Gastrocnemius medialis (tissue), 4 donors: Measurements from ENCODE around the gene RGL3. TPM values are rescaled to one million over a fixed set of nuclear protein-coding genes. Genes with fewer than 3 reads are reported as not detected.

Experiments
- ATAC-seq, 2 donors: fragments of 150-250 bp; one replicate each; pipeline ENCODE4 v1.9.1; 2016
- DNase-seq, 2 donors: peaks; one replicate each; pipeline ENCODE4 v3.0.0-alpha.2; 2019
- H3K27ac ChIP-seq, 4 donors: fragments of 200-600 bp; sonication (generic); 1 replicate in 1 of 4; 2 replicates in 3 of 4; pipeline ENCODE4 v1.5.1; 2016 to 2018; ENCODE audit warnings: mild to moderate bottlenecking in 2 of 4, moderate library complexity in 1 of 4
- H3K27me3 ChIP-seq, 3 donors: fragments of 200-600 bp; sonication (generic) in 2 of 3; 1 replicate in 1 of 3; 2 replicates in 2 of 3; pipeline versions ENCODE4 v1.5.1 to v1.6.0; 2016 to 2019; ENCODE audit warnings: mild to moderate bottlenecking in 1 of 3, moderate library complexity in 1 of 3
- H3K36me3 ChIP-seq, 2 donors: fragments of 200-600 bp; sonication (generic) in 1 of 2; one replicate each; pipeline ENCODE4 v1.5.1; 2017 to 2018
- H3K4me1 ChIP-seq, 2 donors: fragments of 200-600 bp; sonication (generic) in 1 of 2; one replicate each; pipeline ENCODE4 v1.5.1; 2016 to 2017; ENCODE audit warnings: mild to moderate bottlenecking in 2 of 2
- H3K4me3 ChIP-seq, 4 donors: fragments of 200-600 bp; sonication (generic) in 3 of 4; 1 replicate in 1 of 4; 2 replicates in 3 of 4; pipeline ENCODE4 v1.5.1; 2016 to 2019; ENCODE audit warnings: mild to moderate bottlenecking in 2 of 4
- H3K9me3 ChIP-seq, 3 donors: fragments of 200-600 bp; sonication (generic) in 2 of 3; 1 replicate in 1 of 3; 2 replicates in 2 of 3; pipeline ENCODE4 v1.5.1; 2016 to 2019
- POLR2A ChIP-seq, 2 donors: fragments of 450-650 bp; IDR thresholded peaks; one replicate each; pipeline ENCODE4 v1.6.1; 2017; ENCODE audit warnings: antibody characterized with exemption in 2 of 2, mild to moderate bottlenecking in 2 of 2, moderate library complexity in 2 of 2
- in situ Hi-C, 4 donors: fragments of 200-750 bp; cut with MboI; loops; one replicate each; pipeline versions ENCODE4 v1.15.0 to v1.8.0; 2017; ENCODE audit warnings: low sequenced_read_pairs in 4 of 4
- intact Hi-C: fragments of 100-400 bp; cut with DNase I; formaldehyde crosslinking; loops from one replicate; pipeline ENCODE4 v1.15.1; 2023; ENCODE audit warnings: low total_unique reads
- total RNA-seq, 4 donors: library from RNA; depleted of rRNA; stranded (reverse); fragments of >200 nt; gene quantifications; one replicate each; pipeline versions ENCODE4 v1.1.0 to v1.2.3, GENCODE V29; 2016
- TF ChIP-seq, protein P1 (sequence below), 5 experiments: fragments of 450-650 bp in 3 of 5; fragments of 200-600 bp in 2 of 5; sonication (generic) in 2 of 5; IDR thresholded peaks in 4 of 5; conservative IDR thresholded peaks in 1 of 5; 1 replicate in 4 of 5; 2 replicates in 1 of 5; pipeline ENCODE4 v1.5.1; 2016 to 2019; ENCODE audit warnings: antibody characterized with exemption in 5 of 5, mild to moderate bottlenecking in 3 of 5, moderate library complexity in 3 of 5

The RGL3 gene
- total RNA-seq, 4 donors from 2014 or later, result 0.33 to 7.0 (median 1.3) TPM

DNA sequence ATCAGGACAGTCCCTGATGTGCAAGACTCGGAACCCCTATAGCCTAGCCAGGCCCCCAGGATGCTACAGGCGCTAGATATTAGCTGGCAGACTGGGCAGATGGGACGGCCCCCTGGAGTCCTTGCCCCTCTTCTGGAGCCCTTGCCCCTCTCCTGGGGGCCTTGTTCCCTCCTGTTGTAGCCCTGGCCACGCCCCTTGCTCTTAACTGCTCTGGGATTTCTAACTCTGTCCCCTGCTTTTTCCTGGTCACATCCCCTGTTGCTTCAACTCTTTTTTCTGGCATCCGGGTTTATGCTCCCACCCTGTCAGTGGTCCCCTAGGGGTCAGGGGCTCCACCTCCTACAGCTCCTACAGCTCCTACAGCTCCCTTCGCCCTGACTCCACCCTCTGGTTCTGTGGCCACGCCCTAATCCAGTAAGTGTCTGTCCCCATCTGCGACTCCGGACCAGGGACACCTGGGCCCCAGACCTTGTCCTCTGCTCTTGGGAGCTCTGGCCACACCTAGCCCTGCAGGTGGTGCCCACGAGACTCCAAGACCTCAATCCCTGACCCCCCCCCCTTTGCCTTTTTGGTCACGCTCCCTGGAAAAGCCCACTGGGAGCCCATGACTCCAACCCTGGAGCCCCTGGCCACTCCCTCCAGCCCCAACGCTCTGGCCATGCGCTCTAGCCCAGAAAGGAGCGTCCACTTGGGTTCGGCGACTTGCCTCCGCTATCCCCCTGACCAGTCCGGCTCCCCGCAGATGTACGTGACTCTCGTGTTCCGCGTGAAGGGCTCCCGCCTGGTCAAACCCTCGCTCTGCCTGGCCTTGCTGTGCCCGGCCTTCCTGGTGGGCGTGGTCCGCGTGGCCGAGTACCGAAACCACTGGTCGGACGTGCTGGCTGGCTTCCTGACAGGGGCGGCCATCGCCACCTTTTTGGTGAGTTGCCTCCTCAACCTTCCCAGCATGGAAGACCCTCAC lies 57.1 kb downstream of the RGL3 start:
- Histone ChIP-seq H3K36me3 (peaks cover 0 to 36% of the 10 kb centered on the region in 2 donors), H3K27me3 (no peaks in the 10 kb centered on the region), H3K27ac (no peak overlapping the region), H3K9me3 (no peaks in the 10 kb centered on the region), H3K4me1 (no peaks in the 10 kb centered on the region), H3K4me3 (no peak overlapping the region)
- no peak for ATAC-seq
- in situ Hi-C loops (no loop called here), intact Hi-C loops (no loop called here)
- TF ChIP-seq POLR2A (IDR thresholded peaks at IDR 0.05), result no peak
- no peak for DNase-seq

DNA sequence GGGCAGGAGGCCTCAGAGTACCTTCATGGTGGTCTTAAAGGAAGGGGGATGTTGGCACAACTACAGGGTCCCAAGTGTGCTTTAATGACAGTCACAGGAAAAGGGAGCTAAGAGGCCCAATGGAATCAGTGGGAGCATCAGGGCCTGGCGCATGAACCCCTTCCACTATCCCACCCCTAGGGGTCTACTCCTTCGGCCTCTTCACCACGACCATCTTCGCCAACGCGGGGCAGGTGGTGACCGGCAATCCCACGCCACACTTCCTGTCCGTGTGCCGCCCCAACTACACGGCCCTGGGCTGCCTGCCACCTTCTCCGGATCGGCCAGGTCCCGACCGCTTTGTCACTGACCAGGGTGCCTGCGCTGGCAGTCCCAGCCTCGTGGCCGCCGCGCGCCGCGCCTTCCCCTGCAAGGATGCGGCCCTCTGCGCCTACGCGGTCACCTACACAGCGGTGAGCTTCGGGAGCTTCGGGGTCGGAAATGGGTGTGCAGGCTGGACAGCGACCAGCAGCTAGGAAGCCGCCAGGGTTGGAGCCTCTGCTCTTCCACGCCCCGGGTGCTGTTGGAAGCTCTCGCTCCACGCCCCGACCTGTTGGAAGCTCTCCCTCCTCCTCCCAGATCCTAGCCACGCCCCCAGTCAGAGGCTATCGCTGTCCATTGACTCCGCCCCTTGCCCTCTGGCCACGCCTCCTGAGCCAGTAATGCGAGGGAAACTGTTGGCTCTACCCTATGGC lies 57.9 kb downstream of the RGL3 start:
- TF ChIP-seq, protein P1, sequence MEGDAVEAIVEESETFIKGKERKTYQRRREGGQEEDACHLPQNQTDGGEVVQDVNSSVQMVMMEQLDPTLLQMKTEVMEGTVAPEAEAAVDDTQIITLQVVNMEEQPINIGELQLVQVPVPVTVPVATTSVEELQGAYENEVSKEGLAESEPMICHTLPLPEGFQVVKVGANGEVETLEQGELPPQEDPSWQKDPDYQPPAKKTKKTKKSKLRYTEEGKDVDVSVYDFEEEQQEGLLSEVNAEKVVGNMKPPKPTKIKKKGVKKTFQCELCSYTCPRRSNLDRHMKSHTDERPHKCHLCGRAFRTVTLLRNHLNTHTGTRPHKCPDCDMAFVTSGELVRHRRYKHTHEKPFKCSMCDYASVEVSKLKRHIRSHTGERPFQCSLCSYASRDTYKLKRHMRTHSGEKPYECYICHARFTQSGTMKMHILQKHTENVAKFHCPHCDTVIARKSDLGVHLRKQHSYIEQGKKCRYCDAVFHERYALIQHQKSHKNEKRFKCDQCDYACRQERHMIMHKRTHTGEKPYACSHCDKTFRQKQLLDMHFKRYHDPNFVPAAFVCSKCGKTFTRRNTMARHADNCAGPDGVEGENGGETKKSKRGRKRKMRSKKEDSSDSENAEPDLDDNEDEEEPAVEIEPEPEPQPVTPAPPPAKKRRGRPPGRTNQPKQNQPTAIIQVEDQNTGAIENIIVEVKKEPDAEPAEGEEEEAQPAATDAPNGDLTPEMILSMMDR (IDR thresholded peaks at IDR 0.05 in 4 of 5, conservative IDR thresholded peaks at IDR 0.05 in 1 of 5), result no peak
- TF ChIP-seq POLR2A (IDR thresholded peaks at IDR 0.05), result no peak
- Histone ChIP-seq H3K27me3 (no peaks in the 10 kb centered on the region), H3K4me1 (no peaks in the 10 kb centered on the region), H3K36me3 (peaks cover 0 to 36% of the 10 kb centered on the region in 2 donors), H3K9me3 (no peaks in the 10 kb centered on the region), H3K4me3 (no peak overlapping the region), H3K27ac (no peak overlapping the region)
- in situ Hi-C loops, result no loop called here
- intact Hi-C loops, result no loop called here
- DNase-seq (no peak), ATAC-seq (peak in 1 of 2 donors; percentile 26)

DNA sequence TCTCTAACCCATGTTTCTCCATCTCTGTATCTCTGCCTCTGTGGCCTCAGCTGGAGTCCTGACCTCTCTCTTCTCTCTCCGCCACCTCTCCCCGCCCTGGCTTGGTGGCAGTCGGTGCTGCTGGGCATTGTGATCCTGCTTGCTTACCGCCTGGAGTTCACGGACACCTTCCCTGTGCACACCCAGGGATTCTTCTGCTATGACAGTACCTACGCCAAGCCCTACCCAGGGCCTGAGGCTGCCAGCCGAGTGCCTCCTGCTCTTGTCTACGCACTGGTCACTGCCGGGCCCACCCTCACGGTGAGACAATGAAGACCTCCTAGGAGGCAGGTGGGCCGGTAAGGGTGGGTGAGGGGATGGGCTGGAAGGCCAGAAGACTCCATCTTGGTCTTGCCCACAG lies 59.7 kb downstream of the RGL3 start:
- Histone ChIP-seq H3K36me3 (peaks cover 0 to 26% of the 10 kb centered on the region in 2 donors), H3K9me3 (no peaks in the 10 kb centered on the region), H3K4me3 (no peak overlapping the region), H3K27me3 (no peaks in the 10 kb centered on the region), H3K27ac (no peak overlapping the region), H3K4me1 (peaks cover 0 to 7% of the 10 kb centered on the region in 2 donors)
- no peak for ATAC-seq
- in situ Hi-C loops, result no loop called here
- intact Hi-C loops, result no loop called here
- no peak for DNase-seq
- no peak for TF ChIP-seq POLR2A (IDR thresholded peaks at IDR 0.05)
- TF ChIP-seq, protein P1 (IDR thresholded peaks at IDR 0.05 in 4 of 5, conservative IDR thresholded peaks at IDR 0.05 in 1 of 5), result no peak

DNA sequence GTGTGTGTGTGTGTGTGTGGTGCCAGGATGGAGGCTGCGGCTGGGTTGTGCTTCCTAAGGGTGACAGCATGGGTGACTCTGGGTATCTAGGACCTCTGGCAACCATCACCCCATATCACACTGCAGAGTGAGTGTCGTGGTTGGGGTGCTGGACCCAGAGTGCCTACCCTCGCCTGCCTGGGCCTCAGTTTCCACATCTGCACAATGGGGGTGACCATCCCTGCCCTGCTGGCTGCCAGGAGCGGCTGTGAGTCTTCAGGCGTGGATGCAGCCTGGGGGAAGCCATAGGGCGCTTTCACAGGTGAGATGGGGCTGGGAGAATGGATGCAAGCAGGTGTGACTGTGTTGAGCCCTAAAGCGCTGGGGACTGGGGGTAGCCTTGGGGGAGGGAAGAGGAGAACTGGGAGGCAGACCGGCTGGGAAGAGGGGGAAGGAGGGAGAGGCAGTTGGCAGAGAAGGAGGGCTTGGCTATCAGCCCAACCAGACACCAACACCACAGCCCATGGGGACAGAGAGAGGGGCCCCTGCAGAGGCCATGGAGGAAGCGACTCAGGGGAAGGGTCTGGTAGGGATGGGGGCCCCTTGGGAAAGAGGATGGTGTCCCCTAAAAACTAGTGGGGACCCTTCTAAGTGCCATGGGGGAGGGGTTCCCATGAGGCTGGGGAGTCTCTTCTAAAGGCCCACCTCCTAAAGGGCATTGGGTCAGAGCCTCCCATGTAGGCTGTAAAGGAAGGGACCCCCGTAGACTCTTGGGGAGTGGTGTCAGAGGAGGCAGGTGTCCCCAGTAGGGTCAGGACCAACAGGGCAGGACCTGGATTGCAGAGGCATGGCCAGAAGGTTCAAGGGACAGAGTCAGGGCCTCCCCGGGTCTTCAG lies 62.2 kb downstream of the RGL3 start:
- intact Hi-C loops (no loop called here), in situ Hi-C loops (no loop called here)
- Histone ChIP-seq H3K27ac (no peak overlapping the region), H3K9me3 (no peaks in the 10 kb centered on the region), H3K27me3 (no peaks in the 10 kb centered on the region), H3K4me1 (peaks cover 0 to 7% of the 10 kb centered on the region in 2 donors), H3K4me3 (no peak overlapping the region), H3K36me3 (peaks cover 0 to 7% of the 10 kb centered on the region in 2 donors)
- no peak for DNase-seq
- no peak for TF ChIP-seq POLR2A (IDR thresholded peaks at IDR 0.05)
- TF ChIP-seq, protein P1 (IDR thresholded peaks at IDR 0.05 in 4 of 5, conservative IDR thresholded peaks at IDR 0.05 in 1 of 5), result no peak
- ATAC-seq, result no peak
